Uterus (tissue), 4 donors: ENCODE data around the gene PLEKHD1. TPM values are rescaled to one million over a fixed set of nuclear protein-coding genes. Genes with fewer than 3 reads are reported as not detected.

Experiments
- DNase-seq, 2 donors: peaks; one replicate each; pipeline ENCODE4 v3.0.0-alpha.2; 2019 to 2020
- H3K27ac ChIP-seq, 2 donors: fragments of 200-600 bp; sonication (generic); 1 replicate in 1 of 2; 2 replicates in 1 of 2; pipeline ENCODE4 v1.5.1; 2016 to 2018
- H3K27me3 ChIP-seq, 2 donors: fragments of 200-600 bp; sonication (generic); one replicate each; pipeline ENCODE4 v1.5.1; 2018 to 2019; ENCODE audit warnings: control low read depth in 1 of 2
- H3K36me3 ChIP-seq, 2 donors: fragments of 200-600 bp; sonication (generic); one replicate each; pipeline ENCODE4 v1.5.1; 2019; ENCODE audit warnings: control low read depth in 1 of 2
- H3K4me1 ChIP-seq, 2 donors: fragments of 200-600 bp; sonication (generic); one replicate each; pipeline ENCODE4 v1.5.1; 2018 to 2019; ENCODE audit warnings: control low read depth in 1 of 2
- H3K4me3 ChIP-seq, 2 donors: fragments of 200-600 bp; sonication (generic); 1 replicate in 1 of 2; 2 replicates in 1 of 2; pipeline ENCODE4 v1.5.1; 2018 to 2019; ENCODE audit warnings: mild to moderate bottlenecking in 1 of 2
- H3K9me3 ChIP-seq, 2 donors: fragments of 200-600 bp; sonication (generic); one replicate each; pipeline ENCODE4 v1.5.1; 2019; ENCODE audit warnings: control low read depth in 1 of 2
- POLR2A ChIP-seq, 2 donors: fragments of 450-650 bp; IDR thresholded peaks; one replicate each; pipeline ENCODE4 v1.6.1; 2016; ENCODE audit warnings: antibody characterized with exemption in 2 of 2, mild to moderate bottlenecking in 1 of 2, moderate library complexity in 1 of 2
- intact Hi-C: fragments of 100-400 bp; cut with DNase I; formaldehyde crosslinking; loops from one replicate; pipeline ENCODE4 v1.15.1; 2023; ENCODE audit warnings: low total_unique reads
- total RNA-seq, 4 donors: library from RNA; depleted of rRNA in 3 of 4; stranded (reverse); fragments of >200 nt in 3 of 4; gene quantifications; one replicate each; pipeline versions ENCODE4 v1.1.0 to v1.2.4, GENCODE V29; 2014 to 2023
- TF ChIP-seq, protein P1 (sequence below), 4 experiments: fragments of 200-600 bp in 2 of 4; fragments of 450-650 bp in 2 of 4; sonication (generic) in 2 of 4; IDR thresholded peaks; one replicate each; pipeline ENCODE4 v1.5.1; 2016 to 2019; ENCODE audit warnings: antibody characterized with exemption in 4 of 4, mild to moderate bottlenecking in 2 of 4, moderate library complexity in 1 of 4
- donor health status: DM: yes; HTN: yes; CAD: no.

PLEKHD1 gene
- total RNA-seq, 4 donors from 2014 or later, result 0.24 to 0.76 TPM; not detected in 2

DNA sequence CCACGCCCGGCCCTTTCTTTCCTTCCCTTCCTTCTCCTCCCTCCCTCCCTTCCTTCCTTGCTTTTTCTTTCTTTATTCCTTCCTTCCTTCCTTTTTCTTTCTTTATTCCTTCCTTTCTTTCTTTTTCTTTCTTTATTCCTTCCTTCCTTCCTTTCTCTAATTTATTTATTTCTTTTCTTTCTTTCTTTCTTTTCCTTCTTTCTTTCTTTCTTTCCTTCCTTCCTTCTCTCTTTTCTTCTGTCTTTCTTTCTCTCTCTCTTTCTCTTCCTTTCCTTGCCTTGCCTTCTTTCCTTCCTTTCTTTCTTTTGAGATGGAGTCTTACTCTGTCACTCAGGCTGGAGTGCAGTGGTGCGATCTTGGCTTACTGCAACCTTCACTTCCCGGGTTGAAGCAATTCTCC lies 74.2 kb downstream of the PLEKHD1 start:
- Histone ChIP-seq H3K27ac (no peak overlapping the region), H3K9me3 (no peaks in the 10 kb centered on the region), H3K4me1 (no peaks in the 10 kb centered on the region), H3K4me3 (no peak overlapping the region), H3K36me3 (no peaks in the 10 kb centered on the region), H3K27me3 (no peaks in the 10 kb centered on the region)
- DNase-seq, result no peak
- TF ChIP-seq, protein P1, sequence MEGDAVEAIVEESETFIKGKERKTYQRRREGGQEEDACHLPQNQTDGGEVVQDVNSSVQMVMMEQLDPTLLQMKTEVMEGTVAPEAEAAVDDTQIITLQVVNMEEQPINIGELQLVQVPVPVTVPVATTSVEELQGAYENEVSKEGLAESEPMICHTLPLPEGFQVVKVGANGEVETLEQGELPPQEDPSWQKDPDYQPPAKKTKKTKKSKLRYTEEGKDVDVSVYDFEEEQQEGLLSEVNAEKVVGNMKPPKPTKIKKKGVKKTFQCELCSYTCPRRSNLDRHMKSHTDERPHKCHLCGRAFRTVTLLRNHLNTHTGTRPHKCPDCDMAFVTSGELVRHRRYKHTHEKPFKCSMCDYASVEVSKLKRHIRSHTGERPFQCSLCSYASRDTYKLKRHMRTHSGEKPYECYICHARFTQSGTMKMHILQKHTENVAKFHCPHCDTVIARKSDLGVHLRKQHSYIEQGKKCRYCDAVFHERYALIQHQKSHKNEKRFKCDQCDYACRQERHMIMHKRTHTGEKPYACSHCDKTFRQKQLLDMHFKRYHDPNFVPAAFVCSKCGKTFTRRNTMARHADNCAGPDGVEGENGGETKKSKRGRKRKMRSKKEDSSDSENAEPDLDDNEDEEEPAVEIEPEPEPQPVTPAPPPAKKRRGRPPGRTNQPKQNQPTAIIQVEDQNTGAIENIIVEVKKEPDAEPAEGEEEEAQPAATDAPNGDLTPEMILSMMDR (IDR thresholded peaks at IDR 0.05), result no peak
- TF ChIP-seq POLR2A (IDR thresholded peaks at IDR 0.05), result no peak
- intact Hi-C loops, result no loop called here

- H3K27ac ChIP-seq, result no peak overlapping the region
- H3K4me3 ChIP-seq, result no peak overlapping the region
- no peak for DNase-seq
- H3K36me3 ChIP-seq, result no peaks in the 10 kb centered on the region
- no peaks in the 10 kb centered on the region for H3K9me3 ChIP-seq
- H3K4me1 ChIP-seq, result no peaks in the 10 kb centered on the region
- H3K27me3 ChIP-seq, result no peaks in the 10 kb centered on the region
- no peak for TF ChIP-seq POLR2A (IDR thresholded peaks at IDR 0.05)
- TF ChIP-seq, protein P1 (IDR thresholded peaks at IDR 0.05), result no peak
- intact Hi-C loops, result no loop called here
Observed at GRCh38 chr14:69559581-69560011, 75.1 kb downstream of the PLEKHD1 start.

DNA sequence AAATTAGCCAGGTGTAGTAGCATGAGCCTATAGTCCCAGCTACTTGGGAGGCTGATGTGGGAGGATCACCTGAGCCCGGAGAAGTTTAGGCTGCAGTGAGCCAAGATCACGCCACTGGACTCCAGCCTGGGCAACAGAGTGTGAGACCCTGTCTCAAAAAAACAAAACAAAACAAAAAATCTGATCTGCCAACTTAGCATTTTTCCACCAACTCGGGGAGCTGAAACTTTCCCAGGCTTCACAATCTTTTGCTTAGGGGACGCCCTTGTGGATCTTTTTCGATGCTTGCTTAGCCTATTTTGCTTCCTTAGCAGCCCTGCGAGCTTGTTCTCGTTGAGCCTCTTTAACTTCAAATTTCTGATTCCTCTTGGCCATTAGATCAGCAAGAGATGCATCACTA lies 76.3 kb downstream of the PLEKHD1 start:
- Histone ChIP-seq H3K27ac (no peak overlapping the region), H3K4me1 (no peaks in the 10 kb centered on the region), H3K27me3 (no peaks in the 10 kb centered on the region), H3K4me3 (no peak overlapping the region), H3K9me3 (no peaks in the 10 kb centered on the region), H3K36me3 (no peaks in the 10 kb centered on the region)
- TF ChIP-seq POLR2A (IDR thresholded peaks at IDR 0.05), result no peak
- TF ChIP-seq, protein P1 (IDR thresholded peaks at IDR 0.05), result no peak
- DNase-seq, result no peak
- intact Hi-C loops, result no loop called here

GRCh38 chr14:69561893-69562292 lies 77.4 kb downstream of the PLEKHD1 start:
- no peak overlapping the region for H3K4me3 ChIP-seq
- H3K36me3 ChIP-seq, result no peaks in the 10 kb centered on the region
- no peaks in the 10 kb centered on the region for H3K4me1 ChIP-seq
- intact Hi-C loops, result no loop called here
- DNase-seq, result no peak
- H3K27me3 ChIP-seq, result no peaks in the 10 kb centered on the region
- H3K27ac ChIP-seq, result no peak overlapping the region
- no peaks in the 10 kb centered on the region for H3K9me3 ChIP-seq
- no peak for TF ChIP-seq POLR2A (IDR thresholded peaks at IDR 0.05)

DNA sequence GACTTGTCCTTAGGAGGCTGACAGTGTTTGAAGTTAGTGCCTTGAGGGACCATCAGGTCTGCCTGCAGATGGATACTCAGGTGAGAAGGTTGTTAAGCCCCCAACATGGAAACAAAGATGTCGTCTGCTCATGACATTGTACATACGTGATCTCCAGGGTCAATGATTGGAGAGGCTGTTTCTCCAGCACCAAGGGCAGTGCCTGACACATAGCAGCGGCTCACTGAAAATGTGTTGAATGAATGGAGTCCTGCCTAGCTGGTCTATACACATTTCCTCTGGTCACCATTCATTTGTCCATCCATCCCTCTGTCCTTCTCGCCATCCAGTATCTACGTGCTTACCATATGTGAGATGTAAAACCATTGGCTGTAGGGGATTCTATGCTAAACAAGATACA lies 83.0 kb downstream of the PLEKHD1 start:
- no peaks in the 10 kb centered on the region for H3K9me3 ChIP-seq
- no peak overlapping the region for H3K4me3 ChIP-seq
- intact Hi-C loops, result no loop called here
- no peak for TF ChIP-seq POLR2A (IDR thresholded peaks at IDR 0.05)
- TF ChIP-seq, protein P1 (IDR thresholded peaks at IDR 0.05), result no peak
- peaks cover 0 to 11% of the 10 kb centered on the region in 2 donors for H3K4me1 ChIP-seq
- no peaks in the 10 kb centered on the region for H3K36me3 ChIP-seq
- no peak overlapping the region for H3K27ac ChIP-seq
- peaks cover 24 to 25% of the 10 kb centered on the region in 2 donors for H3K27me3 ChIP-seq
- DNase-seq, result no peak

DNA sequence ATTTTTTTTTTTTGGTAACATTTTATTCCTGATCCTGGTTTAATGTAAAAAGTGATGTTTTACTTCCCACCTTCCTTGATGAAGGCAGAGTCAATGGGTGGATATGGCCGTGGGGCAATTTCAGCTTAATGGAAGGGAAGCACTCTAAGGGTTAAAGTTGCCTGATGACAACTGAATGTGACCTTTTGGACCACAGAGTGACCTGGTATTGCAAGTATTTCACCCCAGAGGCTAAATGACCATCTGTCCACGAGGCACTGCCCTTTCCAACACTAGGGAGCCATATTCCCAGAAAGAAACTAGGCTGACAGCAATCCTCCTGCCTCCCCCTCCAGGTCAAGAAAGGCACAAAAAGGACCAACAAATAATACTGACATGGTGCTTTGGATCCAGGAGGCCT lies 85.3 kb downstream of the PLEKHD1 start:
- no peak for DNase-seq
- H3K9me3 ChIP-seq, result no peaks in the 10 kb centered on the region
- no peak overlapping the region for H3K27ac ChIP-seq
- intact Hi-C loops, result no loop called here
- peaks cover 0 to 18% of the 10 kb centered on the region in 2 donors for H3K4me1 ChIP-seq
- H3K27me3 ChIP-seq, result peaks cover 24 to 25% of the 10 kb centered on the region in 2 donors
- H3K4me3 ChIP-seq, result no peak overlapping the region
- H3K36me3 ChIP-seq, result no peaks in the 10 kb centered on the region
- TF ChIP-seq POLR2A (IDR thresholded peaks at IDR 0.05), result no peak
- TF ChIP-seq, protein P1 (IDR thresholded peaks at IDR 0.05), result no peak
